ENCODE measurements around the gene CHST13. TPM values are rescaled to one million over a fixed set of nuclear protein-coding genes. Genes with fewer than 3 reads are reported as not detected.

The CHST13 gene
- total and polyA plus RNA-seq, 2 of the 4 experiments (the other 2 are of a cell fraction): not detected

GRCh38 chr3:126551839-126552687 lies 28.1 kb downstream of the CHST13 start:
- WGBS, 2 experiments (ENCODE audit: extremely low coverage in 2 of 2, insufficient read length in 1 of 2): 60% methylated on average over 2 of the region's 17 CpGs; no CpG with 5 or more reads in 1 of the 2 experiments
- H3K27ac ChIP-seq (ENCODE audit: insufficient read depth, low read length): no peak overlapping the region
- no peaks in the 10 kb centered on the region for H3K4me1 ChIP-seq (ENCODE audit: control insufficient read depth, insufficient read depth, low read length)
- TF ChIP-seq MXI1 (IDR thresholded peaks at IDR 0.05; ENCODE audit: borderline replicate concordance, low read depth, low read length) (no peak), CEBPB (IDR thresholded peaks at IDR 0.05; ENCODE audit: low read depth, low read length) (no peak), ELK1 (IDR thresholded peaks at IDR 0.05; ENCODE audit: borderline replicate concordance, low read depth, low read length) (no peak), MAZ (IDR thresholded peaks at IDR 0.05; ENCODE audit: borderline replicate concordance, low read depth, low read length) (no peak), RFX5 (IDR thresholded peaks at IDR 0.05; ENCODE audit: low read depth, low read length) (no peak), MAFK (IDR thresholded peaks at IDR 0.05; ENCODE audit: low read depth, low read length) (no peak), BHLHE40 (IDR thresholded peaks at IDR 0.05; ENCODE audit: low read depth, low read length) (no peak), NFE2L2 (IDR thresholded peaks at IDR 0.05; ENCODE audit: low read depth, low read length) (no peak), SMC3 (IDR thresholded peaks at IDR 0.05; ENCODE audit: low read depth, low read length) (no peak), USF2 (IDR thresholded peaks at IDR 0.05; ENCODE audit: low read depth, low read length) (no peak), FOS (IDR thresholded peaks at IDR 0.05; ENCODE audit: low read depth, low read length) (no peak), CHD1 (IDR thresholded peaks at IDR 0.05; ENCODE audit: low read depth, low read length) (no peak), RAD21 (IDR thresholded peaks at IDR 0.05; ENCODE audit: low read length) (no peak), CTCF (conservative IDR thresholded peaks at IDR 0.05; ENCODE audit: low read depth, low read length) (no peak), POLR2A (IDR thresholded peaks at IDR 0.05; ENCODE audit: low read depth, low read length) (no peak)

More at GRCh38 chr3:126551839-126552687, 28.1 kb downstream of the CHST13 start:
- Histone ChIP-seq H4K91ac (ENCODE audit: insufficient read depth, low read depth, low read length) (no peak overlapping the region), H2BK120ac (ENCODE audit: low read depth, low read length) (no peak overlapping the region), H3K56ac (ENCODE audit: extremely low read depth, insufficient read depth, low read length) (no peak overlapping the region), H3K36me3 (ENCODE audit: control insufficient read depth, insufficient read depth, low read length) (no peaks in the 10 kb centered on the region), H2BK15ac (ENCODE audit: low read depth, low read length) (no peak overlapping the region), H4K5ac (ENCODE audit: low read depth, low read length) (no peak overlapping the region), H3K9me3 (ENCODE audit: control insufficient read depth, insufficient read depth, low read length) (no peaks in the 10 kb centered on the region), H4K8ac (ENCODE audit: low read depth in 2 of 2, low read length in 2 of 2) (no peak overlapping the region), H3K79me1 (ENCODE audit: low read depth in 1 of 2, low read length in 2 of 2) (no peaks in the 10 kb centered on the region), H3K9ac (ENCODE audit: low read depth, low read length) (no peak overlapping the region), H4K20me1 (ENCODE audit: insufficient read depth, low read length) (no peaks in the 10 kb centered on the region), H3K9me1 (ENCODE audit: insufficient read depth, low read length) (no peaks in the 10 kb centered on the region), H2BK20ac (ENCODE audit: low read depth, low read length) (no peak overlapping the region), H2BK5ac (ENCODE audit: low read depth, low read length, poor library complexity, severe bottlenecking) (no peak overlapping the region), H3K14ac (replicated peaks; ENCODE audit: low read depth, low read length) (no peak overlapping the region), H3K23ac (ENCODE audit: low read depth, low read length) (no peak overlapping the region), H2AK9ac (replicated peaks; ENCODE audit: low read depth, low read length, poor library complexity) (peak overlapping the region; percentile 55), H2AK5ac (ENCODE audit: low read depth, low read length) (no peak overlapping the region), H3K4ac (ENCODE audit: low read depth, low read length) (no peak overlapping the region), H3K4me3 (ENCODE audit: insufficient read depth, low read depth, low read length) (no peak overlapping the region), H3K27me3 (ENCODE audit: control insufficient read depth, insufficient read depth, low read length) (peaks cover 22% of the 10 kb centered on the region), H2AFZ (replicated peaks; ENCODE audit: low read length, poor library complexity) (peak overlapping the region; percentile 21), H3K4me2 (ENCODE audit: low read depth, low read length) (no peak overlapping the region), H3K18ac (ENCODE audit: low read depth, low read length) (no peak overlapping the region)
- BruUV-seq (replicated peaks): no TSS peak
- CTCF ChIA-PET: no interaction called here
- ATAC-seq (ENCODE audit: low read depth) (no peak), DNase-seq (no peak)
- in situ Hi-C loops (cut with MboI; ENCODE audit: low sequenced_read_pairs) (no loop called here), dilution Hi-C loops (cut with HindIII; ENCODE audit: low sequenced_read_pairs, unreplicated experiment) (no loop called here), intact Hi-C loops (cut with micrococcal nuclease) (no loop called here)
- POLR2A ChIA-PET (ENCODE audit: unreplicated experiment): no interaction called here
